Choroid plexus epithelial cell (primary cell): ENCODE data around the gene MYO19.

Experiments
- DNase-seq: peaks from one replicate; pipeline ENCODE4 v3.0.0-alpha.2; 2010; ENCODE audit warnings: low read depth
- H3K4me3 ChIP-seq: 2 replicates; pipeline ENCODE4 v1.5.1; 2011; ENCODE audit warnings: low read depth, mild to moderate bottlenecking, control low read depth, low read length, moderate library complexity
- CTCF ChIP-seq: conservative IDR thresholded peaks from 2 replicates; pipeline ENCODE4 v1.5.1; 2011; ENCODE audit warnings: low read depth, mild to moderate bottlenecking, control low read depth, inconsistent platforms, low read length, moderate library complexity

Gene MYO19

GRCh38 chr17:36527621-36528250 is 6.9 kb downstream of the MYO19 start:
- no peak overlapping the region for H3K4me3 ChIP-seq
- TF ChIP-seq CTCF: no peak
- no peak for DNase-seq

GRCh38 chr17:36525888-36526287 is 8.8 kb downstream of the MYO19 start:
- TF ChIP-seq CTCF: no peak
- no peak overlapping the region for H3K4me3 ChIP-seq
- DNase-seq: no peak

GRCh38 chr17:36525113-36525512 is 9.6 kb downstream of the MYO19 start:
- DNase-seq: peak; percentile 34
- H3K4me3 ChIP-seq: no peak overlapping the region
- no peak for TF ChIP-seq CTCF

GRCh38 chr17:36524428-36524876 is 10.2 kb downstream of the MYO19 start:
- no peak for TF ChIP-seq CTCF

GRCh38 chr17:36523113-36523512 is 11.6 kb downstream of the MYO19 start:
- no peak for TF ChIP-seq CTCF
- H3K4me3 ChIP-seq: no peak overlapping the region
- no peak for DNase-seq

More at GRCh38 chr17:36524428-36524876, 10.2 kb downstream of the MYO19 start:
- no peak for DNase-seq
- H3K4me3 ChIP-seq: no peak overlapping the region

- no peak overlapping the region for H3K4me3 ChIP-seq
- no peak for TF ChIP-seq CTCF
- DNase-seq: no peak
These were observed 18.8 kb downstream of the MYO19 start for GRCh38 chr17:36515837-36516236.

- DNase-seq: no peak
- H3K4me3 ChIP-seq: no peak overlapping the region
- no peak for TF ChIP-seq CTCF
These were observed 19.8 kb downstream of the MYO19 start for GRCh38 chr17:36514856-36515255.
